Activated CD4-positive, alpha-beta T cell treated with anti-CD3 and anti-CD28 coated beads for 4 hours (primary cell): ENCODE data around the gene LPO.

ENCODE experiments used
- DNase-seq, 2 donors: peaks; one replicate each; pipeline ENCODE4 v3.0.0-alpha.2; 2020

Gene LPO

GRCh38 chr17:58229881-58230280 lies 8.5 kb upstream of the LPO start:
- DNase-seq, result no peak

- no peak for DNase-seq
These were observed 6.7 kb upstream of the LPO start for GRCh38 chr17:58231641-58232040.

DNA sequence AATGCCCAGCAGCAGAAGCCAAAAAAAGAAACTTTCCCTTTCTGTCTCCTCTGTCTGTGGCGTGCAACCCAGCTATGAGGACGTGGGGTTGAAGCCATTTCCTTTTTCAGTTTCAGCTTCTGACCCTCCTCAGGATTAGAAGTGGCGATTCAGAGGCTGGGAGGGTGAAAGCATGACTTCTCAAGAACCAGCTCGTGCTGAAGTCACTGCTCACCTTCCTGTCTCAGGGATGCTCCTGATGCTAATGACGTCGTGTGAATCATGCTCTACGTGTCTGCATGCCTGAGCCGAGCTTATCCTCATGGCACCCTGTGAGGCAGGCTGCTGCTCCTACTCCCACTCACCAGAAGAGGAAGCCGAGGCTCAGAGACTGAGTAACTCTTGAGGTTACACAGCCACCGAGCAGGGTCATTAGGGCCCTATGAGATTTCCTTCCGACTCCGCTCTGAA lies 5.7 kb upstream of the LPO start:
- no peak for DNase-seq

DNA sequence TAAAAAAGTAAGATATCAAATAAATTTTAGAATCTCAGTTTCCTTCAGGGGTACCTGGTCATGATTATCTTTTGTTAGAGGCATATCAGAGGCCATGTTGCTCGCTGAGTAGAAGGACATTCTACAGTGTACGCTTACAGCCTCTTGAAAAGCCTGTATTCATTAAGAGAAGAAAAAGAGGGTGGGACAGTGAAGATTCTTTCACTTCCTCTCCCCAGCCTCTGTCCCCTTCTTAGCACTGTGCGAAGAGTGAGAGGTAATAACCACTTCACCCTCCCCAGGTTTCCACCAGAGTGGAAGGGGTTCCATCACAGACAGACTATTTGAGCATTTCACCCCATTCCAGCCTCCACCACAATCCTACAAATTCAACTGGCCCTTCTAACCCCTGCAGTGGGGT lies 4.8 kb upstream of the LPO start:
- DNase-seq, result no peak

DNA sequence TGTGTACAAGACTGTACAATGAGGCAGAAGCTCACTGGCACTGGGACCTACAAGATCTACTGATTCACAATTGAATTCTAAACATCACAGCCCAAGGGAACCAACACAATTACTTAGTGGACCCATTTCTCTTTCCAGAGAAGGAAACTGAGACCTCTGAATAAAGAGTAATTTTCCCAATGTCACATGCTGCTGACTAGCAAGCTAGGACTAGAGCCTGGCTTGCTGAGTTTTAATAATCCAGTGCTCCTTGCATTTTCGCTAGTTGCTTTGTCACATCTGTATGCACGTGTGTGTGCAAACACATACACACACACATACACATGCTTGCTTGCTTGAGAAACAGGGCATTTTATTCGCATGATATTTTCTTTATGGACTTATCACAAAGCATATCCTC lies 3.9 kb upstream of the LPO start:
- no peak for DNase-seq

GRCh38 chr17:58235821-58236220 lies 2.6 kb upstream of the LPO start:
- no peak for DNase-seq

DNA sequence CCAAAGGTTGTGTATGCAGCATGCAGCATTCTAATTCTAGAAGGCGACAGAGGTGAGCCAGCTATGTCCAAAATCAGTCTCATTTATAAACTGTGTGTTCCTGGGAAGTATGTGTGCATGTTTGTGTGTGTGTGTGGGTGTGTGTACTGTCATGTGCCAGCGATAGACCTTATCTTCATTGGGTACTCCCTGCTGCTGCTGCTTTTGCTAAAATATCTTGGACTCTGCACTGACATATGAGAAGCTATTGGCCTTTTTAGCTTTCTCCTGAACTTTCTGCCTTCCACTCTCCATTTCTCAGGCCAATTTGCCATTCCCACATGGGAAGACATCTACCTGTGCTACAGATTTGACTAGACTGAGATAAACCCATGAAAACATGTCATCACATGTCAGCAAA lies 2.0 kb upstream of the LPO start:
- DNase-seq, result no peak

DNA sequence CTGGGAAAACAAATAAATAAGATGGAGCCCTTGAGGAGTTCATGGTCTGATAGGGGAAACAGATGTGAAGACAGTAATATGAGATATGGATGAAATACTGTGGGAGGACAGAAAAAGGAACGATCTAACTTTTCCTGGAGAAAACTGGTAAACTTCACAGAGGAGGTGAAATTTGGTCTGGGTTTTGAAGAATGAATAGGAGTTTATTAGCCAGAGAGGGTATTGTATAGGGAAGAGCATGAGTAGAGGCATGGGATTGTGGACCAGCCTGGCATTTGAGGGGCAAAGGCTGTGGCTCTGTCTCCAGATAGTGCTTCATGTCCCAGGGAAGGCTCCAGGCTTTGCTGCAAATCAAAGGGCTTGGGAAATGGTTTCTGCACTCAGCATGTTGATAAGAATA lies 1.6 kb downstream of the LPO start:
- DNase-seq, result no peak

GRCh38 chr17:58242171-58242784 lies 3.9 kb downstream of the LPO start:
- DNase-seq, result no peak

- no peak for DNase-seq
These were observed 6.6 kb downstream of the LPO start for GRCh38 chr17:58244963-58245362.

- no peak for DNase-seq
These were observed 7.2 kb downstream of the LPO start for GRCh38 chr17:58245428-58246103.

DNA sequence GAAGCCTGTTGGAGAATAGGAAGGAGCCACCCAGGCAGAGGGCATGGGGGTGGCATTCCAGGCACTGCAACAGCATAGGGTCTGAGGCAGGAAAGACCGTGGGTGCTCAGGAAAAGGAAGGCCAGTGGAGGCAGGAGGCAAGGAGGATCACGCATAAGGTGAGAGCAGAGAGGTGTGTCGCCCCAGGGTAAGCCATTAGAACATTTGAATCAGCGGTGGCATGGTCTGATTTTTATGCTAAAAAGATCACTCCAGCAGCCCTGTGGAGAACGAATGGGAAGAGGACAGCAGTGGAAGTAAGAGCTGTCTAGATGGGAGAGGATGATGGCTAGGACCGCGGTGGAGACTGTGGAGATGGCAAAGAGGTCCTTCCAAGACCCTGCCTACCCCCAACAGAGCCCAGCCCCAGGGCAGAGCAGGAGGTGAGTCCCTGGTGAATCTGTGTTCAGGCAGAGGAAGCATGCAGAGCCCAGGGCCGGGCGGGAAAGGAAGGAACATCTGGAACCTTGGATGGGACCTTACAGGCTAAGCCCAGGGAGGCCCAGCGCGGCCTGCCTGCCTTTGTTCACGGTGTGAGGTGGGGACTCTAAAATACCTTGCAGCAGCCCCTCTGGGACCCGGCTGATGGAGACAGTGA lies 7.8 kb downstream of the LPO start:
- DNase-seq, result no peak

DNA sequence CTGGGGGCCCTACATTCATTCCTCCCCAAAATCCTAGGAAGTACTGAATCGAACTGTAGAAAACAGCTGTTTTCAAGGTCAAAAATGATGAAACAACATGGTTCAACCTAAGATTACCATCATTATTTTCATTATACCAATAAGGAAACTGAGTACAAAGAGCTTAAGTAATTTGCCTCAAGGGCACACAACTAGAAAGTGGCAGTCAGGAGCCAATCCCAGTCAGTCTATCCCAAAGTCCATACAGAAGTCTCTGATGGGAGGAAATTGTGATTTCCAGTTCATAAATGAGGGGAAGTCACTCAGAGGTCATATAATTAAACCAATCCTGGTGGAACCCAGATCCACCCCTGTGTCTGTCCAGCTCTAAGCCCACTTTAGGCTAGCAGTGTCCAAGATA lies 8.4 kb downstream of the LPO start:
- DNase-seq, result no peak

GRCh38 chr17:58247511-58248363 lies 9.4 kb downstream of the LPO start:
- DNase-seq, result no peak

DNA sequence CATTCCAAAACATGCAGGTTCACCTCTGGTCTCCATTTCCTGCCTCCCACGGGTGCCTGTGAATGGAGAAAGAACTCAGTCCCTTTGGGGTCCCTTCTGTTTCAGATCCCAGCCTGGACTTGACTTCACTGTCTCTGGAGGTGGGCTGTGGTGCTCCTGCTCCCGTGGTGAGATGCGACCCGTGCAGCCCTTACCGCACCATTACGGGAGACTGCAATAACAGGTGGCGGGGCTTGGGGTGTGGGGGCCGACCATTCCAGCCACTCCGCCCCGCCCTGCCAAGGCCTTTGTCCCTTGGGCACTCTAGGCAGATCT lies 10.5 kb downstream of the LPO start:
- DNase-seq, result no peak

- DNase-seq, result peak; percentile 78 to 79
These were observed 11.1 kb downstream of the LPO start for GRCh38 chr17:58249270-58250133.

- no peak for DNase-seq
These were observed 12.1 kb downstream of the LPO start for GRCh38 chr17:58250344-58251011.

- no peak for DNase-seq
These were observed 13.8 kb downstream of the LPO start for GRCh38 chr17:58252141-58252540.

DNA sequence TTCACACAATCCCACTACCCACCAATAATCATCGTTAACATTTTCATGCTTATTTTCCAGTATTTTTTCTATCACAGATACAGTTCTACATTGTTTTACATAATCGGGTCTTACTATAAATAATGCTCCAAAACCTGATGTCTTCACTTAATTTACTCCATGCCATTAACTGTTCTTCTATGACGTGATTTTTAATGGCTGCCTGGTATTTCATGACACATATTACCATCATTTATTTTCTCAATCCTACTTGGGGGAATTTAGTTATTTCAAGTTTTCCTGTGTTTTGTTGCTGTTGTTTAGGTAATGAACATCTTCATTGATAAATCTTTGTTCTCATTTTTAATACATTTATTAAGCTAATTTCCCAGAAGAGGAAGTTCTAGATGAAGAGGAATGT lies 14.7 kb downstream of the LPO start:
- no peak for DNase-seq

DNA sequence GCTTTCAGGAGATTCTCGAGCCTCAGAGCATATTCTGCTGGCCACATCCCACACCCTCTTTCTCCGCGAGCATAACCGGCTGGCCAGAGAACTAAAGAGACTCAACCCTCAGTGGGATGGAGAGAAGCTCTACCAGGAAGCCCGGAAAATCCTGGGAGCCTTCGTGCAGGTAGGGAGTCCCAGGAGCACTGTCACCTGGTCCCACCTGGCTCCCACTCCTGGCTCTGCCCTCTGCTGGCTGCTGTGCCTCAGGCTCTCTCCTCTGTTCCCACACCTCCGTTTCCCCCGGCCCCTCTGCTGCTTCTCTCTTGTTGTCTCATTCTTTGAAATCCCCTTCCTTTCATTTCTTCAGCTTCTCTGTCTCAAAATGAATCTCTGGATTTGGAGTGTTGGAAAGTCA lies 16.4 kb downstream of the LPO start:
- no peak for DNase-seq

- no peak for DNase-seq
These were observed 23.8 kb downstream of the LPO start for GRCh38 chr17:58262149-58262548.

GRCh38 chr17:58263773-58264172 lies 25.4 kb downstream of the LPO start:
- no peak for DNase-seq
